KOPT-K1 (cell line): ENCODE measurements around the gene WASHC4.
A peak's percentile ranks its signal among the peaks of the same experiment; 100 is the strongest.
"Not testable (repeated sequence)": the region's sequence is repeated elsewhere in the genome, so short reads cannot be mapped to it uniquely, and the experiment has no call there.

Experiments used
- H3K27ac ChIP-seq: fragments of 200-600 bp; sonication (generic); 2 replicates; pipeline ENCODE4 v1.5.1; 2016; ENCODE audit warnings: antibody characterized with exemption, mild to moderate bottlenecking, low read depth, low read length; ENCODE audit not compliant: poor library complexity, severe bottlenecking
- H3K36me3 ChIP-seq: fragments of 200-600 bp; sonication (generic); 2 replicates; pipeline ENCODE4 v1.5.1; 2017; ENCODE audit warnings: antibody characterized with exemption, mild to moderate bottlenecking, low read length, moderate library complexity; ENCODE audit not compliant: insufficient read depth
- H3K9me3 ChIP-seq: fragments of 200-600 bp; sonication (generic); 2 replicates; pipeline ENCODE4 v1.5.1; 2017; ENCODE audit warnings: antibody characterized with exemption, low read length, mild to moderate bottlenecking; ENCODE audit not compliant: insufficient read depth, poor library complexity, severe bottlenecking

Gene WASHC4

GRCh38 chr12:105170139-105170538, 62.6 kb downstream of the WASHC4 start:
- Histone ChIP-seq H3K27ac (no peak overlapping the region), H3K36me3 (peaks cover 89% of the 10 kb centered on the region), H3K9me3 (no peaks in the 10 kb centered on the region)

GRCh38 chr12:105171691-105172436, 64.3 kb downstream of the WASHC4 start:
- H3K36me3 ChIP-seq: peaks cover 89% of the 10 kb centered on the region
- no peaks in the 10 kb centered on the region for H3K9me3 ChIP-seq
- peak overlapping the region; percentile 14 for H3K27ac ChIP-seq

GRCh38 chr12:105175397-105175990, 68.0 kb downstream of the WASHC4 start:
- Histone ChIP-seq H3K9me3 (peaks cover 4% of the 10 kb centered on the region), H3K36me3 (peaks cover 60% of the 10 kb centered on the region), H3K27ac (no peak overlapping the region)

- H3K27ac ChIP-seq: no peak overlapping the region
- peaks cover 50% of the 10 kb centered on the region for H3K36me3 ChIP-seq
- peaks cover 4% of the 10 kb centered on the region for H3K9me3 ChIP-seq
Observed at GRCh38 chr12:105177208-105177607, 69.7 kb downstream of the WASHC4 start.

- H3K9me3 ChIP-seq: not testable (repeated sequence)
- peaks cover 38% of the 10 kb centered on the region for H3K36me3 ChIP-seq
Observed at GRCh38 chr12:105179114-105179513, 71.6 kb downstream of the WASHC4 start.

GRCh38 chr12:105183406-105183805, 75.9 kb downstream of the WASHC4 start:
- not testable (repeated sequence) for H3K27ac ChIP-seq, H3K9me3 ChIP-seq
- H3K36me3 ChIP-seq: peaks cover 45% of the 10 kb centered on the region

More at GRCh38 chr12:105179114-105179513, 71.6 kb downstream of the WASHC4 start:
- not testable (repeated sequence) for H3K27ac ChIP-seq

GRCh38 chr12:105183976-105184375, 76.4 kb downstream of the WASHC4 start:
- not testable (repeated sequence) for H3K9me3 ChIP-seq, H3K27ac ChIP-seq
- peaks cover 51% of the 10 kb centered on the region for H3K36me3 ChIP-seq

- Histone ChIP-seq H3K36me3 (peaks cover 94% of the 10 kb centered on the region), H3K9me3 (no peaks in the 10 kb centered on the region), H3K27ac (no peak overlapping the region)
Observed at GRCh38 chr12:105189293-105189692, 81.8 kb downstream of the WASHC4 start.

- Histone ChIP-seq H3K9me3 (no peaks in the 10 kb centered on the region), H3K36me3 (peaks cover 92% of the 10 kb centered on the region), H3K27ac (no peak overlapping the region)
Observed at GRCh38 chr12:105190530-105190929, 83.0 kb downstream of the WASHC4 start.

- H3K9me3 ChIP-seq: no peaks in the 10 kb centered on the region
- no peak overlapping the region for H3K27ac ChIP-seq
- H3K36me3 ChIP-seq: peaks cover 88% of the 10 kb centered on the region
Observed at GRCh38 chr12:105192624-105193225, 85.2 kb downstream of the WASHC4 start.

- Histone ChIP-seq H3K9me3 (no peaks in the 10 kb centered on the region), H3K27ac (no peak overlapping the region), H3K36me3 (peaks cover 67% of the 10 kb centered on the region)
Observed at GRCh38 chr12:105194947-105195346, 87.4 kb downstream of the WASHC4 start.

GRCh38 chr12:105196090-105196489, 88.6 kb downstream of the WASHC4 start:
- no peaks in the 10 kb centered on the region for H3K9me3 ChIP-seq
- peaks cover 57% of the 10 kb centered on the region for H3K36me3 ChIP-seq
- H3K27ac ChIP-seq: no peak overlapping the region

- Histone ChIP-seq H3K36me3 (peaks cover 37% of the 10 kb centered on the region), H3K9me3 (no peaks in the 10 kb centered on the region), H3K27ac (no peak overlapping the region)
Observed at GRCh38 chr12:105198961-105199360, 91.4 kb downstream of the WASHC4 start.

- peaks cover 39% of the 10 kb centered on the region for H3K36me3 ChIP-seq
- H3K9me3 ChIP-seq: no peaks in the 10 kb centered on the region
- no peak overlapping the region for H3K27ac ChIP-seq
Observed at GRCh38 chr12:105200385-105200784, 92.9 kb downstream of the WASHC4 start.

GRCh38 chr12:105201299-105201698, 93.8 kb downstream of the WASHC4 start:
- H3K9me3 ChIP-seq: no peaks in the 10 kb centered on the region
- H3K36me3 ChIP-seq: peaks cover 41% of the 10 kb centered on the region
- H3K27ac ChIP-seq: no peak overlapping the region
